DMS 273 treated with DMSO at 0.1 percent for 48 hours (cell line): ENCODE results near the gene LARP7.
"Not testable (repeated sequence)": the region's sequence is repeated elsewhere in the genome, so short reads cannot be mapped to it uniquely, and the experiment has no call there.

Source experiments
- DNase-seq: peaks from one replicate; lab custom pipeline; 2025; lab: John Stamatoyannopoulos, UW

LARP7 gene

DNA sequence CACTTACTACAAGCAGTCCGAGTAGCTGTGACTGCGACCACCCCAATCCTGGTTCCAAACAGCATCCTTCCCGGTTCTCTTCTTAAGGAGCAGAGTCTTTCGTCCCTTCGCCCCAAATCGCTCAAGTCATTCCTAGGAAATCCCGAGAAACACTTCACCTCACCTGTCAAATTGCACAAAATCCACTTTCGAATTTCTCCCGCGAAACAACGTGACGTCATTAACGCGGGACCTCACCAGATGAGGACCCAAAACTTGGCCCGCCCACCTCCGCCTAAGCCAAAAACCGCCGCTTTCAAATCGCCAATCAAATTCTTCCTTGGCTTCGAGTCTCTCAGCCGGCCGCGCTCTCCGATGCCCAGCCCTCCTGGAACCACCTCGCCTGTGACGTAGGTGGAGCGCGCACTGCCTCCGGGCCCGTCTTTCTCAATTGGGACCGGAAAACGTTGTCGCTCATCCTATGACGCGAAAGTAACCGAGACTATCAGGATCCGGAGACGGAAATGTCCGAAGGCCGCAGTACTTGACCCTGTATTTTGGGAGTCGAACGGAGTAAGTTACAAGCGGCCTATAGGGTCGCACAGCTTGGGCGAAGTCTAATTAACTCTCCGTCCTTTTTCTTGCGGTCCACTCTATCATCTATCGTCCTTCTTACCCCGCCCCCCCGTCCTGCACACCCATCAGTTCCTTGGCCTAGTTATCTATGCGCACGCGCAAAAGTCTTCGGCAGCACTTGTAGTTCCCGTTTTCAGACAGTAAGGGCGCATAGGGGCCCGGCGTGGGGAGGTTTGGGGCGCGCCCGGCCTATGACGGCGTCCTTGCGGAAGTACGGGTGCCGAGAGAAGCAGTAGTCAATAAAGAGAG lies at the start of gene LARP7, which contains the start of gene ZGRF1:
LARP7 (plus strand) TSS at position 456 of the 864 bp plus-strand sequence. CDS start 7,527 bp downstream, outside the sequence.
ZGRF1 (minus strand) TSS at position 222 of the 864 bp plus-strand sequence. CDS start 3,733 bp downstream, outside the sequence.
- DNase-seq = peak; percentile 91

DNA sequence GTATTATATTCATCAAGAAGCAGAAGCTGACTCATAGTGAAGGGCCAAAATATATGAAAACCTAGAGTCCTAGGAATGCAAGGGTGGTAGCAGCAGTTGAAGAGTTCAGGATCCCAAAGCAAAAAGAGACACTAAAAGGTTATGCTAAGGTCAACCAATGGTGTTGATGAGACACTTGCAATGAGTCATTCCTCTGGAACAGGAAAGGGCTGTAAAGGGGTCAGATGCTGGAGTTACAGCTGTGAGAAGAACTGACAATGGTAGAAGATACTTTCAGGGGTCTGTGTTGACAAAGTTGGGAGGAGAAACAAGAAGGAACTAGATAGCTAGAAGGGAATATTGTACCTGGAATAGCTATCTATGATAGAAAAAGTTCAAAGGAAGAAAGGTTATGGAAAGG lies 47.7 kb upstream of the LARP7 start:
- DNase-seq = no peak

DNA sequence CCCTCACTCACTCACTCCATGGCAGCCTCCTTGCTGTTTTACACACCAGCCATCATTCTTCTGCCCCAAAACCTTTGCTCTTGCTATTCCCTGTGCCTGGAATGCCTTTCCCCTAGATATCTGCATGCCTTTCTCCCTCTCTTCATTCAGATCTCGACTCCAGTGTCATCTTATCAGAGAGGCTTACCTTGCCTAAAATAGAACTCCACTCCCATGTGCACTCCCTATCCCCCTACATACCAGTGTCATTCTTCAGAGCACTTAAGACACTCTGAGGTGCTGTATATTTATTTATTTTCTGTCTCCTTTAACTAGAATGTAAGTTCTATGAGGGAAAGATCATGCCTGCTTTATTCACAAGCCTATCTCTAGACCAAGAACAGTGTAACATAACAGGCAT lies 45.4 kb upstream of the LARP7 start:
- DNase-seq = no peak

DNA sequence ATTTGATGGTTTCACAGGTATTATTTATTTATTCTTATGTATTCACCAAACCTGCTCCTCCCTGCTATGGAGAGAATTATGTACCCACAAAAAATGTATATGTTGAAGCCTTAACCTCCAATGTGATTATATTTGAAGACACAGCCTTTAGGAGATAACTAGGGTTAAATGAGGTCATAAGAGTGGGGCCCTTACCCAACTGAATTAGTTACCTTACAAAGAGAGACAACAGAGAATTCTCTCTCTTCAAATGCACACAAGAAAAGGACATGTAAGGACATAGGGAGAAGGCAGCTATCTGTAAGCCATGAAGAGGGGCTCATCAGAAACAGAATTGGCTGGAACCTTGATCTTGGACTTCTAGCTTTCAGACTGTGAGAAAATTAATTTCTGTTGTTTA lies 44.2 kb upstream of the LARP7 start:
- DNase-seq = no peak

DNA sequence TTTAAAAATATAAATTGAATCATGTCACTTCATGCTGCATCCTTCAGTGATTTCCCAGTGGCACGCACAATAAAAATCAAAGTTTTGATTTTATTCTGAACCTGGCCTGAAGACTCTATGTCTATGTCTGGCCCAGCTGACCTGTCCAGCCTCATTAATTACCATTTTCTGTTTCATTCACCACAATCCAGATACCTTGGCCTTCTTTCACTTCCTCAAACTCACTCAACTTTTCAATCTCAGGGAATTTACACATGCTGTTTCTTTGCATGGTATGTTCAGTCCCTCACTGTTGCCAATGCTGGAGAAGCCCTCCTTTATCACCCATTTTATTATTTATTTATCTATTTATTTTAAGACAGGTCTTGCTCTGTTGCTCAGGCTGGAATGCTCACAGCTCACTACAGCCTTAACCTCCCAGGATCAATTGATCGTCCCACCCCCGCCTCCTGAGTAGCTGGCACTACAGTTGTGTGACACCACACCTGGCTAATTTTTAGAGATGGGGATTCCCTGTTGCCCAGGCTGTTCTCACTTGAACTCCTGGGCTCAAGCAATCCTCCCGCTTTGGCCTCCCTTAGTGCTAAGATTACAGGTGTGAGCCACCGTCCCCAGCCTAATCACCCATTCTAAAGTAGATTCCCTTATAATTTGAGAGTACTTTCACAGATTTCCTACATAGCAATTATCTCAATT lies 43.4 kb upstream of the LARP7 start:
- no peak for DNase-seq

DNA sequence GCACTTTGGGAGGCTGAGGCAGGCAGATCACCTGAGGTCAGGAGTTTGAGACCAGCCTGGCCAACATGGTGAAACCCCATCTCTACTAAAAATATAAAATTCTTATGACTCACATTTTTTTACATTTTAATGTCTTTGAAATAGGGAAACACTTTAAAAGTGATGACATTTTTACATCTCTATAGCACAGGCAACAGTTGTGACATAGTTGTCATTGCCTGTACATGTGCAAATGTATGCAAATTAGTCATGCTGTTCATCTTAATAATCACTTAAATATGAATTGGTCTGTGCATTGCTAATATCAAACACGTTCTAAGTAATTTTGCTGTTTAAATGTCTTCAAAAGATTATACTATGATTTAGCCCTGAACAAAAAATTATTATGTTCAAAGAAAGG lies 42.0 kb upstream of the LARP7 start:
- DNase-seq = no peak

DNA sequence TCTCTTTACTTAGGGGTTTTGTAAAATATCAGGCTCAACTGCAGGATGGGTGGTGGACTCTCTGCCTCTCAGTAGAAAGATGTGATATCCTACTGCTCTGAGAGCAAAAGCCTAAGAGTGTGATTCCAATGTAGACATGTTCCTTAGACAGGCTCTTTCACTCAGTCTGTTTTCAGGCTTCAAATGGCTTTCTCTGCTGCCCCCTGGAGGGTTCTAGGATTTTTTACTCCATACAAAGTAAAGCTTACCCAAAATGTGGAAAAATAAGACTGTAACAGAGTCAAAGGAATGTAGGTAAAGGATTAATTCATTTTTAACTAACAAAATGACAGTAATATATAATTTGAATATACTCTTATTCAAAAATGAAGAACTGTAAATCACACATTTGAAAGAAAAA lies 32.4 kb upstream of the LARP7 start:
- peak; percentile 10 for DNase-seq

DNA sequence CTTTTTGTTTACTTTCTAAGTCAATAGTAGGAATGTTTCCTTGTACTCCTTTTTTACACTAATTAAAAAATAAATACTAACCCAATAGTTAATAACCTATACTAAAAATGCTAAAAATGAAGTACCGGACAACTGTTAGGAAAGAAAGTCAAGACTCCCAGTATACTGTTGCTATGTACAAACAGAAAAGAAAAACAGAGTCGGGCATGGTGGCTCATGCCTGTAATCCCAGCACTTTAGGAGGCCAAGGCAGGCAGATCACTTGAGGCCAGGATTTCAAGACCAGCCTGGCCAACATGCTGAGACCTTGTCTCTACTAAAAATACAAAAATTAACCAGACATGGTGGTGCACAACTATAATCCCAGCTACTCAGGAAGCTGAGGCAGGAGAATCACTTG lies 24.1 kb upstream of the LARP7 start:
- not testable (repeated sequence) for DNase-seq

DNA sequence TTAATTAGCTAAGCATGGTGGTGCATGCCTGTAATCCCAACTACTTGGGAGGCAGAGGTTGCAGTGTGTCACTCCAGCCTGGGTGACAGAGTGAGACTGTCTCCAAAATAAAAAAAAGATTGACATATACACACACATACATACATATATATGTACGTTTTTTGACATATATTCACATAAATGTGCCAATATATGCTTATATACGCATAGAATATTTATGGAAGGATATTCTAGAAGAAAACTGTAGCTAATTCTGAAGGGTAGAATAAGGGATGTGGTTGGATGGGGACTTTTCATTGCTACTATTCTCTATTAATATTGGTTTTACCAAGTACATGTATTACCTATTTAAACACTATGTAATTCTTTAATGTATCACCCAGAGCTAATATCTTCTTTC lies 20.0 kb upstream of the LARP7 start:
- no peak for DNase-seq

DNA sequence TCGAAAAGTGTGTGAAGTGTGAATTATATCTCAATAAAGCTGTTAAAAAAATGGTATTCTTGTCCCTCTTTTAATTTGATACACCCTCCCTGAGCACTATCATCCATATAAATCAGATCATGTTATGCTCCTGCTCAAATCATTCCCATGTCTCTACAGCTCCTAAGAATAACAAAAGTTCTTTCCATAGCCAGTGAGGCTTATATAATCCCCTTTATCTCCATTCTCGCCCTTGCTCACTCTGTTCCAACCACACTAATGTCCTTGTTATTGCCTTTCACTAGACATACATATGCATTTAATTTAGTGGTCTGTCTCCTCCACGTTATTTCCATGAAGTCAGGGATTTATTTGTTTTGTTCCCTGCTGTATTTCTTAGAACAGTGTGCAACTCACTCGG lies 10.7 kb upstream of the LARP7 start:
- DNase-seq = no peak

DNA sequence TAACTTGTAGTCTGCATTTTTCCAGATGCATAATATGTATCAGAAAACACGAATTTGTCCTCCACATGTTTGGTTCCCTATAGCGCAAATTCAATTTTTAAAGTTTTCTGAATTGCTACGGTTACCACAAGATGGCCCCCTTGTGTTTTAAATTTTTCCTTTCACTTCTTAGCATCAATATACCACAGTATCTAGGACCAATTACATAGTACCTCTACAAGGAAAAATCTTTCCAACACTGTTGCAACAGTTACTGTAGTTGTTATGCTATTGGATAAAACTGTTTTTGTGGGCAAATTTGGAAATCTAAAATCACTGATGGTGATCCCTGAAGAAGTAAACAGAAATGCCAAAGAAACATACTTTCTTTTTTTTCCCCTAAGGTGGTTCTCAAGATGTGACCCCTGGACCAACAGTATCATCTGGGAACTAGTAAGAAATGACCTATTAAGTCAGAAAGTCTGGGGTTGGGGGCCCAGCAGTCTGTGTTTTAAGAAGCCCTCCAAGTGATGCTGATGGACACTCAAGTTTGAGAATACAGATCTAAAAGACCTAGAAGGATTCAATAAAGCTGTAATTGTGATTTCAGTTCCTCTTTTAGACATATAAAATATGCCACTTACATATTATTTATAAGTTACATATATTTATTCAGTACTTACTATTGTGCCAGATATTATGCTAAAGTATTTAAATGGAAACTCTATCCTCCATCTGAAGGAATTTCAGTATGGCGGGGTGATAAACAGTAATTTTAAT lies 3.3 kb upstream of the LARP7 start:
- DNase-seq = no peak

DNA sequence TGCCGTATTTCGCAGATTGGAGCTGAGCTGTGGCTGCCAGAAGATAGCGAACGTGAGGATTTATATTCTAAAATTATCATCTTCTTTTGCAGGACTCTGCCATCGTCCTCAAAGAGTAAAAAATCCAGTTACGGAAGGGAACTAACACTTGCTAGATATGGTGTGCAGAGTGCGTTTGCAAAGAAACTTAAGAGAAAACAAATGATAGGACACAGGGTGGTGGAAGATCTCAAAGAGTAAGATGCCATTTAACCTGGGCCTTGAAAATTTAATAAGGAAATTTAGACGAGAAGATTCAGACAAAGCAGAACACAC lies 566 bp downstream of the LARP7 start:
- no peak for DNase-seq

DNA sequence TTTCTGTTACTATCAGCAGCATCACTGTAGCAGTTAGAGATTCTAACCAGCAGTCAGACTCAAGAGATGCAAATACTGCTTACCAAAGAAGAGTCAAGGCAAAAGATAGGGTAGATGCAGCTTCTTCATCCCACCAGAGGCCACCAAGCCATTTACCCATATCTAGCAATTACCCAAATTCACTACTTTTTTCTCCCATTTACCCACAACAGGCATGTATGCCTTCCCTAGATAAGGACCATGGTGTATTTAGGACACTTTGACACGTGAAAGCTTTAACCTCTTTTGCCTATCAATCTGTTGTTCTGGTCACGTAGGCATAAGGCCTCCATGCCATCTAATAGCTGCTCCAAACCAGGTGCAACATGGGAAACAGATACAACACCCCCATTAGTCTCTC lies 5.6 kb downstream of the LARP7 start:
- DNase-seq = no peak

DNA sequence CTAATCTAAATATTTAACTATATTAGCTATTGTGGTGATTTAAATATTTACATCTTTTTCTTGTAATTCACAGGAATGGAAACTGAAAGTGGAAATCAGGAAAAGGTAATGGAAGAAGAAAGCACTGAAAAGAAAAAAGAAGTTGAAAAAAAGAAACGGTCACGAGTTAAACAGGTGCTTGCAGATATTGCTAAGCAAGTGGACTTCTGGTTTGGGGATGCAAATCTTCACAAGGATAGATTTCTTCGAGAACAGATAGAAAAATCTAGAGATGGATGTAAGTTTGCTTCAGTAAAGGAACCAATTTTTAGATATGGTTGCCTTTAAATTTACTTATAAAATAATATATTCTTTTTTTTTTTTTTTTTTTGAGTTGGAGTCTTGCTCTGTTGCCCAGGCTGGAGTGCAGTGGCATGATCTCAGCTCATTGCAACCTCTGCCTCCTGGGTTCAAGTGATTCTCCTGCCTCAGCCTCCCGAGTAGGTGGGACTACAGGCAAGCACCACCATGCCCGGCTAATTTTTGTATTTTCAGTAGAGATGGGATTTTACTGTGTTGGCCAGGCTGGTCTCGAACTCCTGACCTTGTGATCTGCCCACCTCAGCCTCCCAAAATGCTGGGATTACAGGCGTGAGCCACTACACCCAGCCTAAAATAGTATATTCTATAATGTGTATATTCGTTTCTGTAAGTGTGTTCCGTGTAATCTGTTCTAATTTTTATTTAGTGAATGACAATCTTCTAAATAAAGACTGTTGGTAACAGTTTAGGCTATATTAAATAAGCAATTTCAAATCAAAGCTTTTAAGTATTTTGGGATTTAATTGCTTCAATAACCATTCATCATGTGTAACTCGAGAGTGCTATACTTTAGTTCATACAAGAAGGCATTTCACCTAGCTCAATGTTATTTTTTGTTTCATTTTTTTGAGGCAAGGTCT lies 7.9 kb downstream of the LARP7 start:
- not testable (repeated sequence) for DNase-seq

DNA sequence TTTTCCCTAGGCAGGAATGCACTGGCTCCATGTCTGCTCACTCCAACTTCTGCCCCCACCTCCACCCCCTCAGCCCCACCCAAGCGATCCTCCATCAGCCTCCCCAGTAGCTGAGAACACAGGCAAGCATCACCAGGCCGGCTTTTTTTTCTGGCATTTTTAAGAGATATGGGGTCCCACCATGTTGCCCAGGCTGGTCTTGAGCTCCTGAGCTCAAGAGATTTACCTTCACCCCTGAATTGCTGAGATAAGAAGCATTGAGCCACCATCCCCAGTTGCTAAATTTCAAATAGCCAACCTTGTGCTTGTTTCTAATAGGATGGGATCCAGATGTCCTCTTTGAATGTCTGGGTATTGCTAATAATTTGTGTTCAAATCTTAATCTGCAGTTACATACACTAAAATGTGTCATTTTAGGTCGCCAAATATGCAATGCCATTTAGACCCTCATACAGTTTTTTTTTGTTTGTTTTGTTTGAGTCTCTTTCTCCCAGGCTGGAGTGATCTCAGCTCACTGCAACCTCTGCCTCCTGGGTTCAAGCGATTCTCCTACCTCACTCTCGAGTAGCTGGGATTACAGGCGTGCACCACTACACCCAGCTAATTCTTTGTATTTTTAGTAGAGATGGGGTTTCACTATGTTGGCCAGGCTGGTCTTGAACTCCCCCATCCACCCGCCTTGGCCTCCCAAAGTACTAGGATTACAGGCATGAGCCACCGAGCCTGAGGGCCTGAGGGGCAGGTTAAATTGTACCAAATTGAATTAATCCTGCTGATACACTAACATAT lies 8.8 kb downstream of the LARP7 start:
- no peak for DNase-seq

DNA sequence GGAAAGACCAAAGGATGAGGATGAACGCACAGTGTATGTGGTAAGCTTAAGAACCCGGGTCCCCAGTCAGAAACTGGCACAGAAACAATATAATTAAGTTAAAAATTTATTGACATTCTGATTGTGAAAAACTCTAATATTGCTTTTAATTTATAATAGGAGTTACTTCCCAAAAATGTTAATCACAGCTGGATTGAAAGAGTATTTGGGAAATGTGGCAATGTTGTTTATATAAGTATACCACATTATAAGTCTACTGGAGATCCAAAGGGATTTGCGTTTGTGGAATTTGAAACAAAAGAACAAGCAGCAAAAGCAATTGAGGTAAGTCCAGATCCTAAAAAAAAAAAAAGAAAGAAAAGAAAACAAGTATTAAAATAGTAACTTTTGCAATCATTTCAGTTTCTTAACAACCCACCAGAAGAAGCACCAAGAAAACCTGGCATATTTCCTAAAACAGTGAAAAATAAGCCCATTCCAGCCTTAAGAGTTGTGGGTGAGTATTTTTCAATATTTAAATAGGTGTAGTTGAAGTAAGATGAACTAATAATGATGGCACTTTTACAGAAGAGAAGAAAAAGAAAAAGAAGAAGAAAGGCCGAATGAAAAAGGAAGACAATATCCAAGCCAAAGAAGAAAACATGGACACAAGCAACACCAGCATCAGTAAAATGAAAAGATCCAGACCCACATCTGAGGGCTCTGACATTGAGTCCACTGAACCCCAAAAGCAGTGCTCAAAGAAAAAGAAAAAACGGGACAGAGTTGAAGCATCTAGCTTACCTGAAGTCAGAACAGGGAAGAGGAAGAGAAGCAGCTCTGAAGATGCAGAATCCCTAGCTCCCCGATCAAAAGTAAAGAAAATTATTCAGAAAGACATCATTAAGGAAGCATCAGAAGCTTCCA lies 9.9 kb downstream of the LARP7 start:
- no peak for DNase-seq

DNA sequence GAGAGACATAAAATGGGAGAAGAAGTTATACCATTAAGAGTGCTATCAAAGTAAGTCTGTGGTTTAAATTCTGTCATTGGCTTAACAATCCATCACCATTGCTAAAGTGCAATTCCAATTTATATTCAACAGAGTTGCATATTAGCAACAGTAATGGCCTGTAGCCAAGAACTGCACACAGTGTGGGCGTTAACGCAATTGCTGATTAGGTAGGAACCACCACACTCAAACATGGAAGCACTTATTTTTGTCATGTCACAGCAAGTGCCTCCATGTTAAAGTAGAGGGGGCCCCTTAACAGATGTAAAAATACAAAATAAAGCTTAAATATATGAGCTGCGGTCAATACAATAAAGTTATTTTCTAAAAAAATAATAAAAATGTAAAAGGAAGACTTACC lies 10.8 kb downstream of the LARP7 start:
- DNase-seq = no peak

DNA sequence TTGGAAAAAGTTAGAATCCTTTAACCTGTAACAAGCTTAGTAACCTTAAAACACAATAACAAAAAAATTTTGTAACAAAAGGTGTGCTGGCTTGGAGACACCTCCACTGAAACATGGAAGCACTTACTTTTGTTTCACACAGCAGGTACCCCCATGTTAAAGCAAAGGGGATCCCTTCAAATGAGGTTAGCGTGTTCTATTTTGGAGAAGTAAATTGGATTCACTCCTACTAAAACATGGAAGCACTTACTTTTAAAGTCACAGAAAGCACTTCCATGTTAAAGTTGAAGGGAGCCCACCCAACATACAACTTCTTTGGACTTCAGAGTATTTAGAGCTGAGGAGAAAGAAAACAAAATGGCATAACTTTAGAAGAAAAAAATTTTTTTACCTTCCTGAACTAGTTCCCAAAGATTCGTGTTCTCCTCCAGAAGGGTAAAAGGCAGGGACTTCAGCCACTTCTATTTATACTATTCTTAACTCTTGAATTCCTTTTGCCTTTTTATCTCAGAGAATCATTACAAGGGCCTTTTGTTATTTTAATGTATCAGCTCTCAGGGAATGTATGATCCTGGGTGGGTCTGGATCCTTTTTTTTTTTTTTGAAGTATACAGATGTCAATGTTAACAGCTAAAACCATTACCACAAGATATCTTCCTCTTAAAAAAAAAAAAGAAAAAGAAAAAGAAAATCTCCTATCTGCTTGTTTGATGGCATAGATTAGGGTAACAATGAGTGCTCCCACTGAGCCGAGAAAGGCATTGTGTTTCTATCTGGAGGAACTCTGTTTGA lies 11.5 kb downstream of the LARP7 start:
- DNase-seq = no peak

DNA sequence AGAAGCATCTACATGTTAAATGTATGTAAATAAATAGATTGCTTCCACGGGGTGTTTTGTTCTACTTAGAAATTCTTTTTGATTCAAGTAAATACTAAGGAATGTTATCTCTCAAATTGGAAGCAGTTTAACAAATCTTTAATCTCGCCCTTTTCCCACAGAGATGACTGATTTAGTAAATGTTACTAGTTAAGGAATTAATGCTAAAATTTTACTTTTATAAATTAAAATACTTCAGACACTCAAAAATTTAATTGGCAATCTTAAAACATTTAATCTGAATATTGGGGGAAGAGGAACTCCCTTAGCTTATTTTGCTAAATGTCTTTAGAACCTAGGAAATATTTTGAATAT lies 12.1 kb downstream of the LARP7 start:
- no peak for DNase-seq
